CD4-positive, alpha-beta memory T cell (primary cell): Measurements from ENCODE around the gene SELENOP. TPM values are rescaled to one million over a fixed set of nuclear protein-coding genes. Genes with fewer than 3 reads are reported as not detected.

Source experiments
- CTCF ChIA-PET: fragments of 350-600 bp; sonication (Branson Sonifier 250); formaldehyde crosslinking; loops from one replicate; lab custom pipeline; 2021; ENCODE audit warnings: inconsistent platforms; ENCODE audit not compliant: partially characterized antibody; lab: Charles Lee
- POLR2A ChIA-PET: fragments of 350-600 bp; sonication (Branson Sonifier 250); formaldehyde crosslinking; loops from one replicate; lab custom pipeline; 2021; ENCODE audit not compliant: partially characterized antibody; lab: Charles Lee
- DNase-seq, 5 donors: peaks; one replicate each; pipeline versions ENCODE4 v3.0.0 to v3.0.0-alpha.2; 2020 to 2022; ENCODE audit warnings: mixed read lengths in 1 of 5
- H3K27ac ChIP-seq: one replicate; pipeline ENCODE4 v1.7.0; 2013; ENCODE audit warnings: low read depth, low read length
- H3K27me3 ChIP-seq: 2 replicates; pipeline ENCODE4 v1.7.0; 2013; ENCODE audit warnings: mild to moderate bottlenecking, low read length, moderate library complexity; ENCODE audit not compliant: insufficient read depth
- H3K36me3 ChIP-seq: 2 replicates; pipeline ENCODE4 v1.7.0; 2013; ENCODE audit warnings: mild to moderate bottlenecking, low read length, moderate library complexity; ENCODE audit not compliant: insufficient read depth
- H3K4me1 ChIP-seq: 2 replicates; pipeline ENCODE4 v1.7.0; 2013; ENCODE audit warnings: mild to moderate bottlenecking, low read length, moderate library complexity; ENCODE audit not compliant: insufficient read depth
- H3K4me3 ChIP-seq, 2 donors: one replicate each; pipeline ENCODE4 v1.7.0; 2013; ENCODE audit warnings: low read length in 2 of 2, mild to moderate bottlenecking in 1 of 2
- H3K9me3 ChIP-seq, 2 donors: one replicate each; pipeline ENCODE4 v1.7.0; 2013; ENCODE audit warnings: low read length in 2 of 2, control low read depth in 1 of 2; ENCODE audit not compliant: control insufficient read depth in 1 of 2
- H3K27ac Mint-ChIP-seq, 7 donors: one replicate each; pipeline ENCODE4 v1.8.0; 2020 to 2021; ENCODE audit warnings: mixed read lengths in 7 of 7, mild to moderate bottlenecking in 6 of 7, inconsistent platforms in 3 of 7, moderate library complexity in 3 of 7
- H3K27me3 Mint-ChIP-seq, 2 donors: one replicate each; pipeline ENCODE4 v1.8.0; 2020 to 2021; ENCODE audit warnings: mixed read lengths in 2 of 2
- H3K36me3 Mint-ChIP-seq, 2 donors: one replicate each; pipeline ENCODE4 v1.8.0; 2020 to 2021; ENCODE audit warnings: mixed read lengths in 2 of 2, inconsistent platforms in 1 of 2, mild to moderate bottlenecking in 1 of 2
- H3K4me1 Mint-ChIP-seq, 4 donors: one replicate each; pipeline ENCODE4 v1.8.0; 2020 to 2021; ENCODE audit warnings: mixed read lengths in 4 of 4, mild to moderate bottlenecking in 1 of 4
- H3K4me3 Mint-ChIP-seq, 8 donors: one replicate each; pipeline ENCODE4 v1.8.0; 2020 to 2021; ENCODE audit warnings: mixed read lengths in 8 of 8, mild to moderate bottlenecking in 7 of 8, moderate library complexity in 6 of 8, inconsistent platforms in 3 of 8
- H3K9me3 Mint-ChIP-seq, 8 donors: one replicate each; pipeline ENCODE4 v1.8.0; 2020 to 2021; ENCODE audit warnings: mixed read lengths in 8 of 8, mild to moderate bottlenecking in 5 of 8, inconsistent platforms in 3 of 8, moderate library complexity in 1 of 8
- intact Hi-C: fragments of 100-400 bp; cut with micrococcal nuclease; formaldehyde crosslinking; loops from one replicate; pipeline ENCODE4 v1.15.1; 2023
- polyA plus RNA-seq, 2 donors: library from polyadenylated mRNA; unstranded; fragments of 300-500 nt; fragmentation: Illumina TruSeq; gene quantifications; one replicate each; pipeline ENCODE4 v1.2.3, GENCODE V29; 2021
- total RNA-seq, 2 experiments: library from RNA; stranded (reverse); gene quantifications; one replicate each; pipeline ENCODE4 v1.2.3, GENCODE V29; 2021

Gene SELENOP
- total and polyA plus RNA-seq, 4 experiments from 2014 or later, result 0.64 to 1.4 (median 0.86) TPM; not detected in 1

- ChIA-PET CTCF (interaction anchor here (1.0 kb wide), 1 partner anchor 14 kb away, joined by 3 read pairs; no protein-coding TSS in a partner anchor), POLR2A (no interaction called here)
- Mint-ChIP-seq H3K9me3 (peaks cover 0 to 3% (median 0%) of the 10 kb centered on the region in 8 donors), H3K27ac (no peak overlapping the region), H3K4me1 (peaks cover 11 to 26% (median 19%) of the 10 kb centered on the region in 4 donors), H3K36me3 (no peaks in the 10 kb centered on the region), H3K27me3 (peaks cover 4 to 5% of the 10 kb centered on the region in 2 donors), H3K4me3 (no peak overlapping the region)
- DNase-seq, result no peak
- H3K4me3 ChIP-seq, result no peak overlapping the region
- H3K27ac ChIP-seq, result no peak overlapping the region
- H3K27me3 ChIP-seq, result no peaks in the 10 kb centered on the region
- intact Hi-C loops, result no loop called here
- H3K9me3 ChIP-seq, result no peaks in the 10 kb centered on the region
- H3K36me3 ChIP-seq, result no peaks in the 10 kb centered on the region
- peaks cover 6% of the 10 kb centered on the region for H3K4me1 ChIP-seq
These were observed 58.6 kb downstream of the SELENOP start for GRCh38 chr5:42753099-42753498.

- ChIA-PET CTCF (no interaction called here), POLR2A (interaction anchor here (1.1 kb wide), 1 partner anchor 135 kb away, joined by 3 read pairs; no protein-coding TSS in a partner anchor)
- intact Hi-C loops, result no loop called here
- no peaks in the 10 kb centered on the region for H3K36me3 Mint-ChIP-seq
- H3K4me3 Mint-ChIP-seq, result no peak overlapping the region
- peak overlapping the region in 1 of 7 donors; percentile 9 for H3K27ac Mint-ChIP-seq
- Histone ChIP-seq H3K36me3 (no peaks in the 10 kb centered on the region), H3K4me3 (no peak overlapping the region), H3K9me3 (no peaks in the 10 kb centered on the region), H3K27me3 (no peaks in the 10 kb centered on the region), H3K27ac (no peak overlapping the region), H3K4me1 (peaks cover 6% of the 10 kb centered on the region)
- DNase-seq, result no peak
- H3K9me3 Mint-ChIP-seq, result peaks cover 0 to 3% (median 0%) of the 10 kb centered on the region in 8 donors
- H3K27me3 Mint-ChIP-seq, result peaks cover 2 to 3% of the 10 kb centered on the region in 2 donors
- peaks cover 6 to 21% (median 12%) of the 10 kb centered on the region in 4 donors for H3K4me1 Mint-ChIP-seq
These were observed 60.6 kb downstream of the SELENOP start for GRCh38 chr5:42751044-42751443.

- intact Hi-C loops, result no loop called here
- no peak overlapping the region for H3K27ac Mint-ChIP-seq
- no peak overlapping the region for H3K4me3 ChIP-seq
- no peak for DNase-seq
- peaks cover 0 to 3% (median 0%) of the 10 kb centered on the region in 8 donors for H3K9me3 Mint-ChIP-seq
- H3K27me3 Mint-ChIP-seq, result peaks cover 2 to 3% of the 10 kb centered on the region in 2 donors
- ChIA-PET POLR2A (no interaction called here), CTCF (no interaction called here)
- H3K9me3 ChIP-seq, result no peaks in the 10 kb centered on the region
- peak overlapping the region in 1 of 8 donors; percentile 24 for H3K4me3 Mint-ChIP-seq
- H3K4me1 Mint-ChIP-seq, result peaks cover 6 to 21% (median 12%) of the 10 kb centered on the region in 4 donors
- H3K36me3 ChIP-seq, result no peaks in the 10 kb centered on the region
- no peaks in the 10 kb centered on the region for H3K36me3 Mint-ChIP-seq
- H3K27me3 ChIP-seq, result no peaks in the 10 kb centered on the region
- peaks cover 6% of the 10 kb centered on the region for H3K4me1 ChIP-seq
- no peak overlapping the region for H3K27ac ChIP-seq
These were observed 61.2 kb downstream of the SELENOP start for GRCh38 chr5:42750507-42750906.

Other genes starting within 250 kb of the SELENOP start
- 1 to 10 TPM; 5.9 to 6.9 TPM for gene CCDC152, start 55.1 kb downstream of the SELENOP start, total RNA-seq
- gene CCDC152, start 55.1 kb downstream of the SELENOP start, polyA plus RNA-seq, result 1 to 10 TPM; 1.3 to 2.4 TPM
- gene ANXA2R, start 228.4 kb upstream of the SELENOP start, total RNA-seq, result 10 to 100 TPM; 43.4 to 47.8 TPM
- 10 to 100 TPM; 35.8 to 47.0 TPM for gene ANXA2R, start 228.4 kb upstream of the SELENOP start, polyA plus RNA-seq